GM23338 (cell line): Measurements from ENCODE around the gene SSTR4.

Source experiments
- EZH2phosphoT487 ChIP-seq: fragments of 200-600 bp; sonication (generic); IDR thresholded peaks from one replicate; pipeline ENCODE4 v1.8.1; 2018; ENCODE audit warnings: antibody characterized with exemption; ENCODE audit not compliant: unreplicated experiment
- POLR2AphosphoS5 ChIP-seq: IDR thresholded peaks from 2 replicates; pipeline ENCODE4 v1.6.1; 2016; ENCODE audit warnings: antibody characterized with exemption, low read depth
- TF ChIP-seq, protein P1 (sequence below), 2 experiments: fragments of 200-600 bp in 1 of 2; sonication (generic) in 1 of 2; conservative IDR thresholded peaks; 2 replicates each; pipeline versions ENCODE4 v1.5.1 to v1.6.1; 2016 to 2017; ENCODE audit warnings: antibody characterized with exemption in 2 of 2, low read depth in 2 of 2, mild to moderate bottlenecking in 2 of 2, moderate library complexity in 1 of 2

DNA sequence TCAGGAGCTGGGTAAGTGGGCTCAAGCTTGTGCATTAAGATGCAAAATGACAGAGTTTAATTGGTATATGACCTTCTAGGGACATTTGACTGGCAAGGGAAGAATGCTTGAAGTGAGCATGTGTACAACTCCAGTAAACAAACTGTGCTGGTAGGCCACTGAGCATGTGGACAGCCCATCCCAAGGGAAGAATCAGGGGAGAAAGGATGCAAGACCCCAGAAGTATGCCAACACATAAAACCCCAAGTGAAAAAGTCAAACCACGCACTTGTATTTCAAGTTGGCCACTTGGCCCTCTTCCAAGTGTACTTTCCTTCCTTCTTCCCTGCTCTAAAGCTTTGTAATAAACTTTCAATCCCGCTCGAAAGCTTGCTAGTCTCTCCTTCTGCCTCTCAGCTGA, 24.7 kb downstream of the SSTR4 start:
- TF ChIP-seq EZH2phosphoT487 (no peak), POLR2AphosphoS5 (no peak)
- TF ChIP-seq, protein P1, sequence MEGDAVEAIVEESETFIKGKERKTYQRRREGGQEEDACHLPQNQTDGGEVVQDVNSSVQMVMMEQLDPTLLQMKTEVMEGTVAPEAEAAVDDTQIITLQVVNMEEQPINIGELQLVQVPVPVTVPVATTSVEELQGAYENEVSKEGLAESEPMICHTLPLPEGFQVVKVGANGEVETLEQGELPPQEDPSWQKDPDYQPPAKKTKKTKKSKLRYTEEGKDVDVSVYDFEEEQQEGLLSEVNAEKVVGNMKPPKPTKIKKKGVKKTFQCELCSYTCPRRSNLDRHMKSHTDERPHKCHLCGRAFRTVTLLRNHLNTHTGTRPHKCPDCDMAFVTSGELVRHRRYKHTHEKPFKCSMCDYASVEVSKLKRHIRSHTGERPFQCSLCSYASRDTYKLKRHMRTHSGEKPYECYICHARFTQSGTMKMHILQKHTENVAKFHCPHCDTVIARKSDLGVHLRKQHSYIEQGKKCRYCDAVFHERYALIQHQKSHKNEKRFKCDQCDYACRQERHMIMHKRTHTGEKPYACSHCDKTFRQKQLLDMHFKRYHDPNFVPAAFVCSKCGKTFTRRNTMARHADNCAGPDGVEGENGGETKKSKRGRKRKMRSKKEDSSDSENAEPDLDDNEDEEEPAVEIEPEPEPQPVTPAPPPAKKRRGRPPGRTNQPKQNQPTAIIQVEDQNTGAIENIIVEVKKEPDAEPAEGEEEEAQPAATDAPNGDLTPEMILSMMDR (conservative IDR thresholded peaks at IDR 0.05; ENCODE audit: low read depth in 2 of 2), result no peak
